Measurements from ENCODE around the gene CEP170B.

GRCh38 chr14:104877066-104877805 lies 12.2 kb downstream of the CEP170B start:
- TF ChIP-seq CTCF (IDR thresholded peaks at IDR 0.05): no peak
- TF ChIP-seq POLR2A (IDR thresholded peaks at IDR 0.05): no peak
- TF ChIP-seq POLR2AphosphoS5 (IDR thresholded peaks at IDR 0.05): no peak
